Tibial nerve (tissue), 4 donors: ENCODE data around the gene AOAH.

Experiments used
- CTCF ChIP-seq, 5 experiments: fragments of 200-600 bp in 3 of 5; fragments of 450-650 bp in 2 of 5; sonication (generic) in 3 of 5; IDR thresholded peaks; one replicate each; pipeline ENCODE4 v1.5.1; 2016 to 2019; ENCODE audit warnings: antibody characterized with exemption in 5 of 5, mild to moderate bottlenecking in 3 of 5, moderate library complexity in 2 of 5
- EP300 ChIP-seq, 2 donors: sonication (generic); formaldehyde crosslinking; IDR thresholded peaks; one replicate each; pipeline ENCODE4 v1.6.1; 2017; ENCODE audit warnings: antibody characterized with exemption in 2 of 2, mild to moderate bottlenecking in 1 of 2
- POLR2A ChIP-seq, 2 donors: fragments of 450-650 bp; IDR thresholded peaks; one replicate each; pipeline ENCODE4 v1.6.1; 2017; ENCODE audit warnings: antibody characterized with exemption in 2 of 2, mild to moderate bottlenecking in 2 of 2, moderate library complexity in 2 of 2

DNA sequence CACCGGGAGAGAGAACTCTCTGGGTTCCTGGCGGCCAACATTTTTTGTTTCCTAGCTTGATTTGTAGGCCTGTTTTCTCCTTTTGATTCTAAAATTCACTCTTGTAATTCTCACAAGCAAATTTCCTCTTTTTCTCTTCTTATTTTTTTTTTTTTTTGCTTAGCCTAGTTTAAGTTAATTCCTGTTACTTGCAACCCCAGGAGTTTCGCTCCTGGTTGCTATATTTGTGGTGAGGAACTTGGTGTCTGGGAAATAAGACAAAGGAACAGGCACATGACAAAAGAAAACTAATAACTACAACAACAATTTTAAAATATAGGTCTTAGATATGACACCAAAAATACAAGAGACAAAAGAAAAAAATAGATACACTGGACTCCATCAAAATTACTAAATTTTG lies 6.7 kb downstream of the AOAH start:
- TF ChIP-seq CTCF (IDR thresholded peaks at IDR 0.05) (no peak), POLR2A (IDR thresholded peaks at IDR 0.05) (no peak), EP300 (IDR thresholded peaks at IDR 0.05) (peak in 1 of 2 donors; percentile 39)
